Tibial nerve (tissue), 4 donors: Measurements from ENCODE around the gene NKAIN2. TPM values are rescaled to one million over a fixed set of nuclear protein-coding genes. Genes with fewer than 3 reads are reported as not detected.

Experiments
- DNase-seq, 2 donors: peaks; one replicate each; pipeline ENCODE4 v3.0.0-alpha.2; 2019; ENCODE audit warnings: low spot score in 2 of 2
- H3K27ac ChIP-seq, 4 donors: fragments of 200-600 bp; sonication (generic) in 3 of 4; one replicate each; pipeline ENCODE4 v1.5.1; 2017 to 2019; ENCODE audit warnings: mild to moderate bottlenecking in 1 of 4
- H3K27me3 ChIP-seq, 2 donors: fragments of 200-600 bp; sonication (generic) in 1 of 2; one replicate each; pipeline versions ENCODE4 v1.5.1 to v1.6.0; 2017 to 2019
- H3K36me3 ChIP-seq, 3 donors: fragments of 200-600 bp; sonication (generic); one replicate each; pipeline ENCODE4 v1.5.1; 2018 to 2019
- H3K4me1 ChIP-seq, 4 donors: fragments of 200-600 bp; sonication (generic) in 3 of 4; one replicate each; pipeline ENCODE4 v1.5.1; 2017 to 2019
- H3K4me3 ChIP-seq, 4 donors: fragments of 200-600 bp; sonication (generic) in 3 of 4; one replicate each; pipeline ENCODE4 v1.5.1; 2017 to 2019; ENCODE audit warnings: mild to moderate bottlenecking in 1 of 4, moderate library complexity in 1 of 4
- H3K9me3 ChIP-seq, 4 donors: fragments of 200-600 bp; sonication (generic) in 3 of 4; one replicate each; pipeline ENCODE4 v1.5.1; 2017 to 2019
- EP300 ChIP-seq, 2 donors: sonication (generic); formaldehyde crosslinking; IDR thresholded peaks; one replicate each; pipeline ENCODE4 v1.6.1; 2017; ENCODE audit warnings: antibody characterized with exemption in 2 of 2, mild to moderate bottlenecking in 1 of 2
- POLR2A ChIP-seq, 2 donors: fragments of 450-650 bp; IDR thresholded peaks; one replicate each; pipeline ENCODE4 v1.6.1; 2017; ENCODE audit warnings: antibody characterized with exemption in 2 of 2, mild to moderate bottlenecking in 2 of 2, moderate library complexity in 2 of 2
- WGBS, 2 donors: methylation state at CpG; one replicate each; pipeline ENCODE4 v1.1.5; 2018; 5-methylcytosine and 5-hydroxymethylcytosine counted together
- total RNA-seq, 4 donors: library from RNA; depleted of rRNA; stranded (reverse); fragments of >200 nt; gene quantifications; one replicate each; pipeline ENCODE4 v1.1.0, GENCODE V29; 2016
- TF ChIP-seq, protein P1 (sequence below), 5 experiments: fragments of 200-600 bp in 3 of 5; fragments of 450-650 bp in 2 of 5; sonication (generic) in 3 of 5; IDR thresholded peaks; one replicate each; pipeline ENCODE4 v1.5.1; 2016 to 2019; ENCODE audit warnings: antibody characterized with exemption in 5 of 5, mild to moderate bottlenecking in 3 of 5, moderate library complexity in 2 of 5

NKAIN2 gene
- total RNA-seq, 4 donors from 2014 or later, result 8.1 to 20.8 (median 15.2) TPM

DNA sequence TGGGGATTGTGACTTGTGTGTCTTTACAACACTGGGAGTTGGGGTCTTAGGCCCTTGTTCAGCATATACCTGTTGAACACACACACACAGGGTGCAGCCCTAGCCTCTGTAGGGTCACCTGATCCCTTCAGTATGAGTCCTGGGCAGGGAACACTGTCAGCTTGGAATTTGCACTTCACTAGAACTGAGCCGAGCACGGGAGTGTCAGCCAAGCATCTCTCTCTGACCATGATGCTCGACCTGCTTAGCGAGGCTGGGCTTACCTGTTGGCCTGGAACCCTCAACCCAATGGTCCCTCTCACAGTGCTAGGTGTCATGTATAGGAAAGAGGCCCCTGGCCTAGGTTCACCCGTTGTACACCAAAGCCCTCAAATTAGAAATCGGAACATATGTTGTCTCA, 96.1 kb downstream of the NKAIN2 start:
- TF ChIP-seq POLR2A (IDR thresholded peaks at IDR 0.05), result no peak
- H3K27me3 ChIP-seq, result no peaks in the 10 kb centered on the region
- no peak overlapping the region for H3K4me3 ChIP-seq
- H3K27ac ChIP-seq, result no peak overlapping the region
- no peak for DNase-seq
- no peaks in the 10 kb centered on the region for H3K4me1 ChIP-seq
- H3K9me3 ChIP-seq, result no peaks in the 10 kb centered on the region
- H3K36me3 ChIP-seq, result no peaks in the 10 kb centered on the region
- 88 to 94% methylated on average over 6 of the region's 6 CpGs for WGBS, 2 donors

DNA sequence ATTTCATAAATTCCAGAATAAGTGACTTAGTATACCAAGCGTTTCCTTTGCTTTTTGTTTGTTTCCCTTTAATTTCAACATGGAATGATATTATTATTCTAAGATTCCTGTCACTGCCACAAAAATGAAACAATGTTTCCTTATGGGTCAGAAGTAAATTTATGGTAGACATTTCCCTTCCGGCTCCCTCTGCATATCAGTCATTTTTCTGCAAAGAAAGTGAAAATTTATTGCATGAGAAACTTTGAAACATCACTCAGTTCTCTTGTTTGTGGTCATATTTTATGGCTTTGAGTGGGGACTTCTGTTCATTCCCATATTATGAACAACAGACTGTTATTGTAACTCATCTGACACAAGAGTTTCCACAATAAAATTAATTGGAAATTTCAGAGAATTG, 97.8 kb downstream of the NKAIN2 start:
- no peak overlapping the region for H3K4me3 ChIP-seq
- DNase-seq, result no peak
- no peaks in the 10 kb centered on the region for H3K36me3 ChIP-seq
- TF ChIP-seq, protein P1, sequence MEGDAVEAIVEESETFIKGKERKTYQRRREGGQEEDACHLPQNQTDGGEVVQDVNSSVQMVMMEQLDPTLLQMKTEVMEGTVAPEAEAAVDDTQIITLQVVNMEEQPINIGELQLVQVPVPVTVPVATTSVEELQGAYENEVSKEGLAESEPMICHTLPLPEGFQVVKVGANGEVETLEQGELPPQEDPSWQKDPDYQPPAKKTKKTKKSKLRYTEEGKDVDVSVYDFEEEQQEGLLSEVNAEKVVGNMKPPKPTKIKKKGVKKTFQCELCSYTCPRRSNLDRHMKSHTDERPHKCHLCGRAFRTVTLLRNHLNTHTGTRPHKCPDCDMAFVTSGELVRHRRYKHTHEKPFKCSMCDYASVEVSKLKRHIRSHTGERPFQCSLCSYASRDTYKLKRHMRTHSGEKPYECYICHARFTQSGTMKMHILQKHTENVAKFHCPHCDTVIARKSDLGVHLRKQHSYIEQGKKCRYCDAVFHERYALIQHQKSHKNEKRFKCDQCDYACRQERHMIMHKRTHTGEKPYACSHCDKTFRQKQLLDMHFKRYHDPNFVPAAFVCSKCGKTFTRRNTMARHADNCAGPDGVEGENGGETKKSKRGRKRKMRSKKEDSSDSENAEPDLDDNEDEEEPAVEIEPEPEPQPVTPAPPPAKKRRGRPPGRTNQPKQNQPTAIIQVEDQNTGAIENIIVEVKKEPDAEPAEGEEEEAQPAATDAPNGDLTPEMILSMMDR (IDR thresholded peaks at IDR 0.05), result no peak
- TF ChIP-seq EP300 (IDR thresholded peaks at IDR 0.05) (no peak), POLR2A (IDR thresholded peaks at IDR 0.05) (no peak)
- no peaks in the 10 kb centered on the region for H3K27me3 ChIP-seq
- no peaks in the 10 kb centered on the region for H3K9me3 ChIP-seq
- H3K4me1 ChIP-seq, result no peaks in the 10 kb centered on the region
- no peak overlapping the region for H3K27ac ChIP-seq
- WGBS, 2 donors, result 25 to 38% methylated on average over 2 of the region's 2 CpGs

- WGBS, 2 donors, result 89 to 93% methylated on average over 6 of the region's 6 CpGs
- H3K36me3 ChIP-seq, result no peaks in the 10 kb centered on the region
Measured at GRCh38 chr6:123902738-123903313, 99.2 kb downstream of the NKAIN2 start.

GRCh38 chr6:123904228-123904627, 100.6 kb downstream of the NKAIN2 start:
- H3K27me3 ChIP-seq, result no peaks in the 10 kb centered on the region
- no peaks in the 10 kb centered on the region for H3K4me1 ChIP-seq
- no peak overlapping the region for H3K27ac ChIP-seq
- no peak overlapping the region for H3K4me3 ChIP-seq
- DNase-seq, result no peak
- no peaks in the 10 kb centered on the region for H3K9me3 ChIP-seq
- TF ChIP-seq POLR2A (IDR thresholded peaks at IDR 0.05) (no peak), EP300 (IDR thresholded peaks at IDR 0.05) (no peak)
- TF ChIP-seq, protein P1 (IDR thresholded peaks at IDR 0.05), result no peak
- H3K36me3 ChIP-seq, result no peaks in the 10 kb centered on the region
- WGBS, 2 donors, result 85 to 86% methylated on average over 2 of the region's 2 CpGs

More at GRCh38 chr6:123902738-123903313, 99.2 kb downstream of the NKAIN2 start:
- Histone ChIP-seq H3K27me3 (no peaks in the 10 kb centered on the region), H3K4me1 (no peaks in the 10 kb centered on the region), H3K4me3 (no peak overlapping the region), H3K27ac (no peak overlapping the region), H3K9me3 (no peaks in the 10 kb centered on the region)
- TF ChIP-seq EP300 (IDR thresholded peaks at IDR 0.05), result no peak
- no peak for TF ChIP-seq POLR2A (IDR thresholded peaks at IDR 0.05)
- TF ChIP-seq, protein P1 (IDR thresholded peaks at IDR 0.05), result no peak
- DNase-seq, result no peak

DNA sequence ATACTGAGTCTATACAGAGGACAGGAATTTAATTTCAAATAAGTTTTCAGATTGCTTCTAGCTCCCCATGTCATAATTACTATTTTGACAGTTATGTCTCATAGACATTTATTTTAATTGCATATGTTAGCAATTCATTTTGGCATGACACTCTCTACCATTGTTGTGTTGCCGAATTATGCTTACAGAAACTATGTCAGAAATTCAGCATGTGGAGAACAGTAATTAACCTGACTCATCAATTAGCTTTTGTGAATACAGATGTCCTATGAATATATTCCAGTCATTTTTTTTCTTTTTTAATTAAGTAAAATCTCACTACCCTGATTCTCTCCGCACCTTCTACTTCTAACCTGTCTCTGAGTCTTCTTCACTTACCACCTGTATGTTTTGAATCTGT, 105.1 kb downstream of the NKAIN2 start:
- Histone ChIP-seq H3K27me3 (no peaks in the 10 kb centered on the region), H3K4me3 (no peak overlapping the region), H3K4me1 (no peaks in the 10 kb centered on the region), H3K9me3 (no peaks in the 10 kb centered on the region), H3K27ac (no peak overlapping the region), H3K36me3 (no peaks in the 10 kb centered on the region)
- 73 to 79% methylated on average over 2 of the region's 2 CpGs for WGBS, 2 donors
- no peak for DNase-seq
- TF ChIP-seq POLR2A (IDR thresholded peaks at IDR 0.05) (no peak), EP300 (IDR thresholded peaks at IDR 0.05) (no peak)
- TF ChIP-seq, protein P1 (IDR thresholded peaks at IDR 0.05), result no peak

GRCh38 chr6:123909989-123910388, 106.3 kb downstream of the NKAIN2 start:
- Histone ChIP-seq H3K27ac (no peak overlapping the region), H3K4me3 (no peak overlapping the region), H3K4me1 (no peaks in the 10 kb centered on the region), H3K36me3 (no peaks in the 10 kb centered on the region), H3K27me3 (no peaks in the 10 kb centered on the region), H3K9me3 (no peaks in the 10 kb centered on the region)
- no peak for TF ChIP-seq EP300 (IDR thresholded peaks at IDR 0.05)
- TF ChIP-seq, protein P1 (IDR thresholded peaks at IDR 0.05), result no peak
- TF ChIP-seq POLR2A (IDR thresholded peaks at IDR 0.05), result no peak
- DNase-seq, result no peak
- WGBS, 2 donors, result 50 to 58% methylated on average over 2 of the region's 2 CpGs
